Esophagus muscularis mucosa (tissue), 4 donors: ENCODE results near the gene CC2D2A.

Experiments
- EP300 ChIP-seq: sonication (generic); formaldehyde crosslinking; IDR thresholded peaks from one replicate; pipeline ENCODE4 v1.6.1; 2017; ENCODE audit warnings: antibody characterized with exemption
- POLR2AphosphoS5 ChIP-seq, 2 donors: sonication (generic); formaldehyde crosslinking; IDR thresholded peaks; one replicate each; pipeline ENCODE4 v1.6.1; 2017; ENCODE audit warnings: antibody characterized with exemption in 2 of 2
- TF ChIP-seq, protein P1 (sequence below), 3 experiments: fragments of 200-600 bp in 2 of 3; fragments of 450-650 bp in 1 of 3; sonication (generic) in 2 of 3; IDR thresholded peaks; one replicate each; pipeline ENCODE4 v1.5.1; 2017 to 2019; ENCODE audit warnings: antibody characterized with exemption in 3 of 3, mild to moderate bottlenecking in 2 of 3, moderate library complexity in 1 of 3

DNA sequence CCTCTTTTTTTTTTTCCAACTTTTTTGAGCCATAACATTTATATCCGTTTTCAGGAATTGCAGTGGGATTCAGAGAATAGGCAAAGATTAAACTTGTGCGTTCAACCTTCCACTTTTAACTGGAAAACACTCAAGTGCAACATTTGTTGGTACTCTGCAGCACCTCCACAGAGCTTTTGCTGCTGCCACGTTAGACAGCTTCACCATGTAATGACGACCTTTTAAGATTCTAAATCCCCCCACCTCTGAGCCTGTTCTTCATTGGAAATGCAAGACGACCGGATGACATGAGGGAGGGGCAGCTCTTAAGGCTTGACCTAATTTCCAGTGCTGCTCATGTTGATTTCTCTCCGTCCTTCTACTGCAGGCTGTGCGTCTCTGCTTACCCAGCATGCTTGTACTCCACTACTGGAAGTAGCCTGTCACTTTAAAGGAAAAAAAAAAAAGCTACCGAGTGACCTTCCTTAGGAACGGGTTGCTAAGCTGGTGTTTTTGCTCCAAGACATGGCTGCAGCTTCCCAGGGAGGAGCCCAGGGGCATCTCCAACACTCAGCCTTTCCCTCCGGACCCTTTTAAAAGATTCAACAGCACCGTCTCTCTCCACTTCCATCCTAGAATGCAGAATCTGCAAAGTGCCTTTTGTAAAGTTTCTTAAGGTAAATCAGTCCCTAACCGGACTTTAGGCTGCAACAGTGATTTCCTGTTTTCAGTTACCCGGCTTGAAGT lies at the start of gene CC2D2A:
- TF ChIP-seq, protein P1, sequence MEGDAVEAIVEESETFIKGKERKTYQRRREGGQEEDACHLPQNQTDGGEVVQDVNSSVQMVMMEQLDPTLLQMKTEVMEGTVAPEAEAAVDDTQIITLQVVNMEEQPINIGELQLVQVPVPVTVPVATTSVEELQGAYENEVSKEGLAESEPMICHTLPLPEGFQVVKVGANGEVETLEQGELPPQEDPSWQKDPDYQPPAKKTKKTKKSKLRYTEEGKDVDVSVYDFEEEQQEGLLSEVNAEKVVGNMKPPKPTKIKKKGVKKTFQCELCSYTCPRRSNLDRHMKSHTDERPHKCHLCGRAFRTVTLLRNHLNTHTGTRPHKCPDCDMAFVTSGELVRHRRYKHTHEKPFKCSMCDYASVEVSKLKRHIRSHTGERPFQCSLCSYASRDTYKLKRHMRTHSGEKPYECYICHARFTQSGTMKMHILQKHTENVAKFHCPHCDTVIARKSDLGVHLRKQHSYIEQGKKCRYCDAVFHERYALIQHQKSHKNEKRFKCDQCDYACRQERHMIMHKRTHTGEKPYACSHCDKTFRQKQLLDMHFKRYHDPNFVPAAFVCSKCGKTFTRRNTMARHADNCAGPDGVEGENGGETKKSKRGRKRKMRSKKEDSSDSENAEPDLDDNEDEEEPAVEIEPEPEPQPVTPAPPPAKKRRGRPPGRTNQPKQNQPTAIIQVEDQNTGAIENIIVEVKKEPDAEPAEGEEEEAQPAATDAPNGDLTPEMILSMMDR (IDR thresholded peaks at IDR 0.05): no peak
- TF ChIP-seq POLR2AphosphoS5 (IDR thresholded peaks at IDR 0.05): peak; percentile 43 to 52
- TF ChIP-seq EP300: no peak
